HG03442 (cell line): ENCODE results near the gene SLC5A5.
"Not testable (repeated sequence)": the region's sequence is repeated elsewhere in the genome, so short reads cannot be mapped to it uniquely, and the experiment has no call there.

Source experiments
- ATAC-seq: cut with Tn5 transposase; IDR thresholded peaks from one replicate; pipeline ENCODE4 v1.9.1; 2021; ENCODE audit warnings: mild to moderate bottlenecking, moderate library complexity; ENCODE audit not compliant: unreplicated experiment

The SLC5A5 gene

GRCh38 chr19:17869114-17869608 lies 2.6 kb upstream of the SLC5A5 start:
- no peak for ATAC-seq

DNA sequence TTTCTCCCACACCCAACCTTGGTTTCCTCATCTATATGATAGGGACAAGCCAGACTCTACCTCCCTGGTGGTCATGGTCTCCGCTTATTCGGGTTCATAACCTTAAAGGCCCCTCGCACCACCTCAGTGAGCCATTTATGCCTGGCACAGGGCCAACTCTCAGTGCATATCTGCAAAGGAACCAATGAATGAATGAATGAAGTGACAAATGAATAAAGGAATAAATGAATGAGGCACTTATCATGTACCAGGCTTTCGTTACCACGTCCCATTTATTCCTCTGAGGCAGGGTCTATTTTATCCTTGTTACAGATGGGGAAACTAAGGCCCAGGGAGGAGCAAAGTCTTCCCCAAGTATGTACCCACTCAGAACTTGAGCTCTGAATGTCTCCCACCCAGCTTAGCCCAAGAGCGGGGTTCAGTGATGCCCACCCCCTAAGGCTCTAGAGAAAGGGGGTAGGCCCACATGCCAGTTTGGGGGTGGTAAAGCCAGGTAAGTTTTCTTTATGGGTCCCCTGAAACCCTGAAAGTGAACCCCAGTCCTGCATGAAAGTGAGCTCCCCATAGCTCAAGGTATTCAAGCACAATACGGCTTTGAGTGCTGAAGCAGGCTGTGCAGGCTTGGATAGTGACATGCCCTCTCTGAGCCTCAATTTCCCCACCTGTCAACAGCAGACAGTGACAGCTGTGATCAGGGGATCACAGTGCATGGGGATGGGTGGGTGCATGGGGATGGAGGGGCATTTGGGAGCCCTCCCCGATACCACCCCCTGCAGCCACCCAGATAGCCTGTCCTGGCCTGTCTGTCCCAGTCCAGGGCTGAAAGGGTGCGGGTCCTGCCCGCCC lies 490 bp upstream of the SLC5A5 start:
- ATAC-seq, result no peak

- no peak for ATAC-seq
Observed at GRCh38 chr19:17872251-17873001, 681 bp downstream of the SLC5A5 start.

- no peak for ATAC-seq
Observed at GRCh38 chr19:17873786-17874757, 2.3 kb downstream of the SLC5A5 start.

DNA sequence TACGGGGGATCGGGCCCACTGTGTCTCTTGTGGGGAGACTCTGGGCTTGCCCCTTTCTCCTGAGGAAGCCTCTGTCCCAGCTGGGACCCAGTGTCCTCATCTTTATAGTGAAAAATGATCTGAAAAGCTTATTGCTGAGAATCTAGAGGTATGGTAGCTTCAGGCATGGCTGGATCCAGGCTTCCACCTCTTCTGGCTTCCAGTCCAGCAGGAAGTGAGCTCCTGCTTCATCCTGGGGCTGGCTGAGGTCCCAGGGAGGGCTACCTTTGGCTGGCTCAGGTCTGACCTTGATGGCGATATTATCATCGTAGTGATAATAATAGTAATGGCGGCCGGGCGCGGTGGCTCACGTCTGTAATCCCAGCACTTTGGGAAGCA lies 3.0 kb downstream of the SLC5A5 start:
- no peak for ATAC-seq

- no peak for ATAC-seq
Observed at GRCh38 chr19:17877696-17878095, 6.0 kb downstream of the SLC5A5 start.

DNA sequence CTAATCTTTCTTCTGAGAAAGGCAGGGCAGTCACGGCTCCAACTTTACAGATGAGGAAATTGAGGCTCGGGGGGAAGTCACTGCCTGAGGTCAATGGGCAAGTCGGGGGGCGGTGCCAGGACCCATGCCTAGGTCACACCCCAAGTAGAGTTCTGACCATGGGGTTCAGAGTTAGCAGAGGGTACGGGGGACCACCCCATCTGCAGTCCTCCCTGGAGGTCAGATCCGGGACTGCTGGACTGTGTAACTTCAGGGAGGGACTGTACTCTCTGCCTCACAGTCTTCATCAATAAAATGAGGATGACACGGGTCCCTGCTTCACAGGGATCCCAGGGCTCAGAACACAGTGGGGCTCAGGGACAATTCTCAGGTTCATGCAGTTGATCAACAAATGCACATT lies 7.7 kb downstream of the SLC5A5 start:
- no peak for ATAC-seq

- no peak for ATAC-seq
Observed at GRCh38 chr19:17881701-17882100, 10.0 kb downstream of the SLC5A5 start.

DNA sequence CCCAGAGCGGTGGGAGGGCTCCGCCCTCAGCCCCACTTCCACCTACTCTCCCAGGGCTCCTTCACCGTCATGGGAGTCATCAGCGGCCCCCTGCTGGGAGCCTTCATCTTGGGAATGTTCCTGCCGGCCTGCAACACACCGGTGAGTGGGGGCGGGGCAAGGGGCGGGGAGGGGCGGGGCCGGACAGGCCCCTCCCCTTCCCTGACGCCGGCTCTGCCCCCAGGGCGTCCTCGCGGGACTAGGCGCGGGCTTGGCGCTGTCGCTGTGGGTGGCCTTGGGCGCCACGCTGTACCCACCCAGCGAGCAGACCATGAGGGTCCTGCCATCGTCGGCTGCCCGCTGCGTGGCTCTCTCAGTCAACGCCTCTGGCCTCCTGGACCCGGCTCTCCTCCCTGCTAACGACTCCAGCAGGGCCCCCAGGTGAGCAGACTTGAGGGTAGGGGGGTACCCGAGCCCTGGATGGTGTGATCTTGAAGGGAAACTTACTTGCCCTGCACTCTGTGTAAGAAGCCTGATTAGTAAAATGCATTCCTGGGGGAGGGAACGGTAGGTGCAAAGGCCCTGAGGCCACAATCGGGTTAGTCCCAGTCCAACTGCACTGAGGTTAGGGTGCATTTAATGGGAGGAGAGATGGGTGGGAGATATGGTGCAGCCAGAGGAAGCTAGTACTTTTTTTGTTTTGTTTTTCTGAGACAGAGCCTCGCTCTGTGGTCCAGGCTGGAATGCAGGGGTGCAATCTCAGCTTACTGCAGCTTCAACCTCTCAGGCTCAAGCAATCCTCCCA lies 12.1 kb downstream of the SLC5A5 start:
- ATAC-seq, result no peak

GRCh38 chr19:17886515-17886914 lies 14.8 kb downstream of the SLC5A5 start:
- ATAC-seq, result no peak

GRCh38 chr19:17887221-17887620 lies 15.5 kb downstream of the SLC5A5 start:
- not testable (repeated sequence) for ATAC-seq

- ATAC-seq, result no peak
Observed at GRCh38 chr19:17888260-17888659, 16.5 kb downstream of the SLC5A5 start.

DNA sequence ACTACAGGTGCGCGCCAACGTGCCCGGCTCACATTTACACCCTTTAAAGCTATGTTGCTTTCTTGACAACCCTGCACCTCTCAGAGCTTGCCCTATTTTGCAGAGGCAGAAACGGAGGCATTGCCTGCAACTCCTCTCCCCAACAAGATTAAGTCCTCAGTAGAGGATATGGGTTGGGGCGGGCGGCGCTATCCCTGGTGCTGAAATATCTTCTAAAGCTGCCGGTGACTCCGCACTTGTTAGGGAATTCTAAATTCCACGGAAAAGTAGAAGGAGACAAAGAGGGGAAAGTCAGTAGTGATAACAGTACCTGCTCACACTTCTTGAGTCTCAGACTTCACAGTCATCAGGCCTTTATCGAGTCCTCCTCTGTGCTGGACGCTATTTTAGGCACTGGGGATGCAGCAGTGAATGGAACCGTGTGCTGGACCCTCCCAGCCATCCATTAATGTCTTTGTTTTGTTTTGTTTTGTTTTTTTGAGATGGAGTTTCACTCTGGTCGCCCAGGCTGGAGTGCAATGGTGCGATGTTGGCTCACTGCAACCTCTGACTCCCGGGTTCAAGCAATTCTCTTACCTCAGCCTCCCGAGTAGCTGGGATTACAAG lies 18.0 kb downstream of the SLC5A5 start:
- no peak for ATAC-seq

DNA sequence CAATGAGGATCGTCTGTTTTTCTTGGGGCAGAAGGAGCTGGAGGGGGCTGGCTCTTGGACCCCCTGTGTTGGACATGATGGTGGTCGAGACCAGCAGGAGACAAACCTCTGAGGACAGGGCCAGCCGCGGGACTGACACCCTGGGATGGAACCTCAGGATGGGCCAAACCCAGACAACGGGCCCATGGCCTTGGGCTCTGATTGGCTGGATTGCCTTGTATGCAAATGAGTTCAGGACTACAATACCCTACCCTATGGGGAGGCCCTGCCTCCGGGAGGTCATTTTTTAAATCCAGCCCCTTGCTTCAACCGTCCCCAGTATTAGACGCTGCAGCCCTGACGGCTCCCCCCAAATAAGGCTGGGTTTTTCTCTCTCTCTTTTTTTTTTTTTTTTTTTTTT lies 22.0 kb downstream of the SLC5A5 start:
- no peak for ATAC-seq

- no peak for ATAC-seq
Observed at GRCh38 chr19:17902701-17903100, 31.0 kb downstream of the SLC5A5 start.

DNA sequence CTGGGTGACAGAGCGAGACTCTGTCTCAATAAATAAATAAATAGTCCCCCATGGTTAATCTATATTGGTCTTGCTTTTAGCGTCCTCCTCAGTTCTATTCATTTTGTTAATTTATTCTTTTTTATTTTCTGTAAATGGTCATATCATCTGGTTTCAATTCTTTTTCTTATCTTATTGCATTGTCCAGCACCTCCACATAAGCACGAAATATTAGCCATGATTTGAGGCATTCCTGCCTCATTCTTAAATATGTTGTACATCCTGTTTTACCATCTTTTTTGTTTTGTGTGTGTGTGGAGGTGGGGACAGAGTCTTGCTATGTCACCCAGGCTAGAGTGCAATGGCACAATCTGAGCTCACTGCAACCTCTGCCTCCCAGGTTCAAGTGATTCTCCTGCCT lies 36.5 kb downstream of the SLC5A5 start:
- ATAC-seq, result no peak

GRCh38 chr19:17909003-17909732 lies 37.4 kb downstream of the SLC5A5 start:
- ATAC-seq, result no peak

GRCh38 chr19:17910791-17911360 lies 39.1 kb downstream of the SLC5A5 start:
- ATAC-seq, result no peak
